Gastrocnemius medialis (tissue), 4 donors: Measurements from ENCODE around the gene PKN1. TPM values are rescaled to one million over a fixed set of nuclear protein-coding genes. Genes with fewer than 3 reads are reported as not detected.
A peak's percentile ranks its signal among the peaks of the same experiment; 100 is the strongest.

Experiments used
- ATAC-seq, 2 donors: fragments of 150-250 bp; one replicate each; pipeline ENCODE4 v1.9.1; 2016
- DNase-seq, 2 donors: peaks; one replicate each; pipeline ENCODE4 v3.0.0-alpha.2; 2019
- H3K27ac ChIP-seq, 4 donors: fragments of 200-600 bp; sonication (generic); 1 replicate in 1 of 4; 2 replicates in 3 of 4; pipeline ENCODE4 v1.5.1; 2016 to 2018; ENCODE audit warnings: mild to moderate bottlenecking in 2 of 4, moderate library complexity in 1 of 4
- H3K27me3 ChIP-seq, 3 donors: fragments of 200-600 bp; sonication (generic) in 2 of 3; 1 replicate in 1 of 3; 2 replicates in 2 of 3; pipeline versions ENCODE4 v1.5.1 to v1.6.0; 2016 to 2019; ENCODE audit warnings: mild to moderate bottlenecking in 1 of 3, moderate library complexity in 1 of 3
- H3K36me3 ChIP-seq, 2 donors: fragments of 200-600 bp; sonication (generic) in 1 of 2; one replicate each; pipeline ENCODE4 v1.5.1; 2017 to 2018
- H3K4me1 ChIP-seq, 2 donors: fragments of 200-600 bp; sonication (generic) in 1 of 2; one replicate each; pipeline ENCODE4 v1.5.1; 2016 to 2017; ENCODE audit warnings: mild to moderate bottlenecking in 2 of 2
- H3K4me3 ChIP-seq, 4 donors: fragments of 200-600 bp; sonication (generic) in 3 of 4; 1 replicate in 1 of 4; 2 replicates in 3 of 4; pipeline ENCODE4 v1.5.1; 2016 to 2019; ENCODE audit warnings: mild to moderate bottlenecking in 2 of 4
- H3K9me3 ChIP-seq, 3 donors: fragments of 200-600 bp; sonication (generic) in 2 of 3; 1 replicate in 1 of 3; 2 replicates in 2 of 3; pipeline ENCODE4 v1.5.1; 2016 to 2019
- POLR2A ChIP-seq, 2 donors: fragments of 450-650 bp; IDR thresholded peaks; one replicate each; pipeline ENCODE4 v1.6.1; 2017; ENCODE audit warnings: antibody characterized with exemption in 2 of 2, mild to moderate bottlenecking in 2 of 2, moderate library complexity in 2 of 2
- in situ Hi-C, 4 donors: fragments of 200-750 bp; cut with MboI; loops; one replicate each; pipeline versions ENCODE4 v1.15.0 to v1.8.0; 2017; ENCODE audit warnings: low sequenced_read_pairs in 4 of 4
- intact Hi-C: fragments of 100-400 bp; cut with DNase I; formaldehyde crosslinking; loops from one replicate; pipeline ENCODE4 v1.15.1; 2023; ENCODE audit warnings: low total_unique reads
- total RNA-seq, 4 donors: library from RNA; depleted of rRNA; stranded (reverse); fragments of >200 nt; gene quantifications; one replicate each; pipeline versions ENCODE4 v1.1.0 to v1.2.3, GENCODE V29; 2016
- TF ChIP-seq, protein P1 (sequence below), 5 experiments: fragments of 450-650 bp in 3 of 5; fragments of 200-600 bp in 2 of 5; sonication (generic) in 2 of 5; IDR thresholded peaks in 4 of 5; conservative IDR thresholded peaks in 1 of 5; 1 replicate in 4 of 5; 2 replicates in 1 of 5; pipeline ENCODE4 v1.5.1; 2016 to 2019; ENCODE audit warnings: antibody characterized with exemption in 5 of 5, mild to moderate bottlenecking in 3 of 5, moderate library complexity in 3 of 5

The PKN1 gene
- total RNA-seq, 4 donors from 2014 or later, result 52.1 to 130 (median 81.3) TPM

DNA sequence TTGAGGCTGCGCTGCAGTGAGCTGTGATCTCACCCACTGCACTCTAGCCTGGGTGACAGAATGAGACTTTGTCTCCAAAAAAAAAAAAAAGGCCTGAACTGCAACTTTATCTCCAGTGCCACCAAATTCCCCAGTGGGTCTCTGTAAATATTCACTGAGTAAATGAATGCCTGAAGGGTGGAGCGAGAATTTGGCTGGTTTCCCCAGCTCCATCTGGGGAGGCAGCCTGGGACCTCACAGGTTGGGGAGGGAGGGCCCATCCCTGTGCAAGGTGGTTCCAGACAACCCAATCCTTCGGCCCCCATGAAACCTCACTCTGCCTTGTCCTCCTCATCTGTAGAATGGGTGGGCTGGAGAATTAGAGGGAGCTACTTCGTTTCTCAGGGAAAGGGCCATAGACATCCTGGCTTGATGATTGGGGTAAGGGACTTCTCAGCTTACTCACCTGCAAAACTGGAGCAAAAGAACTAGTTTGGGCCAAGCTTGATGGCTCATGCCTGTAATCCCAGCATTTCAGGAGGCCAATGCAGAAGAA lies 4.2 kb upstream of the PKN1 start:
- H3K9me3 ChIP-seq, result no peaks in the 10 kb centered on the region
- ATAC-seq (no peak), DNase-seq (no peak)
- peaks cover 3 to 4% of the 10 kb centered on the region in 2 donors for H3K4me1 ChIP-seq
- intact Hi-C loops, result no loop called here
- peaks cover 0 to 6% (median 0%) of the 10 kb centered on the region in 3 donors for H3K27me3 ChIP-seq
- no peak overlapping the region for H3K4me3 ChIP-seq
- H3K27ac ChIP-seq, result no peak overlapping the region
- TF ChIP-seq, protein P1, sequence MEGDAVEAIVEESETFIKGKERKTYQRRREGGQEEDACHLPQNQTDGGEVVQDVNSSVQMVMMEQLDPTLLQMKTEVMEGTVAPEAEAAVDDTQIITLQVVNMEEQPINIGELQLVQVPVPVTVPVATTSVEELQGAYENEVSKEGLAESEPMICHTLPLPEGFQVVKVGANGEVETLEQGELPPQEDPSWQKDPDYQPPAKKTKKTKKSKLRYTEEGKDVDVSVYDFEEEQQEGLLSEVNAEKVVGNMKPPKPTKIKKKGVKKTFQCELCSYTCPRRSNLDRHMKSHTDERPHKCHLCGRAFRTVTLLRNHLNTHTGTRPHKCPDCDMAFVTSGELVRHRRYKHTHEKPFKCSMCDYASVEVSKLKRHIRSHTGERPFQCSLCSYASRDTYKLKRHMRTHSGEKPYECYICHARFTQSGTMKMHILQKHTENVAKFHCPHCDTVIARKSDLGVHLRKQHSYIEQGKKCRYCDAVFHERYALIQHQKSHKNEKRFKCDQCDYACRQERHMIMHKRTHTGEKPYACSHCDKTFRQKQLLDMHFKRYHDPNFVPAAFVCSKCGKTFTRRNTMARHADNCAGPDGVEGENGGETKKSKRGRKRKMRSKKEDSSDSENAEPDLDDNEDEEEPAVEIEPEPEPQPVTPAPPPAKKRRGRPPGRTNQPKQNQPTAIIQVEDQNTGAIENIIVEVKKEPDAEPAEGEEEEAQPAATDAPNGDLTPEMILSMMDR (IDR thresholded peaks at IDR 0.05 in 4 of 5, conservative IDR thresholded peaks at IDR 0.05 in 1 of 5), result no peak
- no peak for TF ChIP-seq POLR2A (IDR thresholded peaks at IDR 0.05)
- in situ Hi-C loops, result no loop called here
- no peaks in the 10 kb centered on the region for H3K36me3 ChIP-seq

DNA sequence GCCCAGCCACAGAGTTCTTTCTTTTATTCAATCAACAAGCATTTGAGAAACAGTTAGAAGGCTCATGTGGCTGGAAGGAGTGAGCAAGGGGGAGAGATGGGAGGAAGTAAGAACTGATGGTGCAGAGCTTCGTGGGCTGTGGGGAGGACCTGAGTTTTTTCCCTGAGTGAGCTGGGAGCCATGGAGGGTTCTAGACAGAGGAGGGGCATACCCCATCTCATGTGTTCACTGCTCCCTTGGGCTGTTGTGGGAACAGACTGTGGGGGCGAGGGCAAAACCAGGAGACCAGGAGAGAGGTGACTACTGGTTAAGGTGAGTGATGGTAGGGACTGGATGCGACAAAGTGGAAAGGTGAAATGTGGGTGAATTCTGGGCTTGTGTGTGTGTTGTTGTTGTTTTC lies 2.4 kb upstream of the PKN1 start:
- peaks cover 14 to 17% of the 10 kb centered on the region in 2 donors for H3K4me1 ChIP-seq
- in situ Hi-C loops (no loop called here), intact Hi-C loops (loop anchor here (5.0 kb wide), 1 partner anchor 132 kb away; no protein-coding TSS in a partner anchor)
- TF ChIP-seq, protein P1 (IDR thresholded peaks at IDR 0.05 in 4 of 5, conservative IDR thresholded peaks at IDR 0.05 in 1 of 5), result no peak
- TF ChIP-seq POLR2A (IDR thresholded peaks at IDR 0.05), result no peak
- DNase-seq (no peak), ATAC-seq (no peak)
- H3K9me3 ChIP-seq, result no peaks in the 10 kb centered on the region
- no peaks in the 10 kb centered on the region for H3K36me3 ChIP-seq
- H3K27me3 ChIP-seq, result peaks cover 0 to 6% (median 0%) of the 10 kb centered on the region in 3 donors
- H3K27ac ChIP-seq, result no peak overlapping the region
- no peak overlapping the region for H3K4me3 ChIP-seq

DNA sequence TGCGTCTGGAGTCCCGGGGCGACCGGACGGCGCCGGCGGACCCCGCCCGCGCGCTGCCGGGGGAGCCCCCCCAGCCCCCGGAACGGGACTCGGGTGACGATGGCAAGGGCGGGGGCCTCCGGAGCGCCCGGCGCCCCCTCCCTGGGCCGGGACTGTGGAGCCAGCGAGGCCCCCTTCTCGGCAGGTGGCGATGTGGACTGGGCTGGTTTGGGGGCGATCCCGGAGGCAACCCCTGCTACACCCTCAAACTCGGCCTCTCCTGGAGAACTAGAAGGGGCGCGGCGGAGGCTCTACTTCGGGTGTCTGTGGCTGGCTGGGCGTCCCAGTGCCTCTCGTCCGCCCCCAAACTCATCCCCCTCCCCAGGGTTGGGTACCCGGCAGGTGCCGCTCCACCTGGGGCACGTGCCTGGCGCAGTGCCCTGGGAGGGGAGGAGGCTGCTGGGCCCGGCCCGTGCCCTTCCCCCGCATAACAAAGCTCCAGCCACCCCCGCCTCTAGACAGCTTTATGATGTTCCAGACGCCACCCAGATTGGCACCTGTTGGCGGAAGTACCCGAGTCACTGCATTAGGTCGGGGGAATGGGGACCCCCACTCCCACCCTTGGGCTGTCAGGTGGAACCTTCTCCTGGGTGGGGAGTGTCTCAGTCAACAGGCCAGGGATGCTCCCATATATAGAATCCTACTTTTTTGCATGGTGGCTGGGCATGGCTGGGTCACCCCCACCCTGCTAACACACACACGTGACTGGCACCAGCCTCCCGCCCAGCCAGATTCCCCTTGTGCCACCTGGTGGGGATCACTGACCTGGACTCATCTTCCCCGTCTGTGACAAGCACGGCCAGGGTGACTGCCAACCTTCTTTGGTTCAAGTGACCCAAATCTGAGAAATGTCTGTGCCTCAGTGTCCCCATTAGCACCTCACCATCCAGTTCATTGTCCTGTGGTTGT lies 722 bp downstream of the PKN1 start:
- Histone ChIP-seq H3K9me3 (no peaks in the 10 kb centered on the region), H3K27me3 (peaks cover 0 to 6% (median 0%) of the 10 kb centered on the region in 3 donors), H3K4me3 (peak overlapping the region; percentile 64 to 87 (median 80)), H3K4me1 (peaks cover 17 to 20% of the 10 kb centered on the region in 2 donors), H3K27ac (peak overlapping the region; percentile 72 to 81 (median 76)), H3K36me3 (no peaks in the 10 kb centered on the region)
- ATAC-seq, result peak; percentile 19 to 44
- in situ Hi-C loops (no loop called here), intact Hi-C loops (loop anchor here (5.0 kb wide), 1 partner anchor 128 kb away; no protein-coding TSS in a partner anchor)
- peak in 1 of 2 donors; percentile 15 for DNase-seq
- no peak for TF ChIP-seq POLR2A (IDR thresholded peaks at IDR 0.05)
- TF ChIP-seq, protein P1 (IDR thresholded peaks at IDR 0.05 in 4 of 5, conservative IDR thresholded peaks at IDR 0.05 in 1 of 5), result no peak

DNA sequence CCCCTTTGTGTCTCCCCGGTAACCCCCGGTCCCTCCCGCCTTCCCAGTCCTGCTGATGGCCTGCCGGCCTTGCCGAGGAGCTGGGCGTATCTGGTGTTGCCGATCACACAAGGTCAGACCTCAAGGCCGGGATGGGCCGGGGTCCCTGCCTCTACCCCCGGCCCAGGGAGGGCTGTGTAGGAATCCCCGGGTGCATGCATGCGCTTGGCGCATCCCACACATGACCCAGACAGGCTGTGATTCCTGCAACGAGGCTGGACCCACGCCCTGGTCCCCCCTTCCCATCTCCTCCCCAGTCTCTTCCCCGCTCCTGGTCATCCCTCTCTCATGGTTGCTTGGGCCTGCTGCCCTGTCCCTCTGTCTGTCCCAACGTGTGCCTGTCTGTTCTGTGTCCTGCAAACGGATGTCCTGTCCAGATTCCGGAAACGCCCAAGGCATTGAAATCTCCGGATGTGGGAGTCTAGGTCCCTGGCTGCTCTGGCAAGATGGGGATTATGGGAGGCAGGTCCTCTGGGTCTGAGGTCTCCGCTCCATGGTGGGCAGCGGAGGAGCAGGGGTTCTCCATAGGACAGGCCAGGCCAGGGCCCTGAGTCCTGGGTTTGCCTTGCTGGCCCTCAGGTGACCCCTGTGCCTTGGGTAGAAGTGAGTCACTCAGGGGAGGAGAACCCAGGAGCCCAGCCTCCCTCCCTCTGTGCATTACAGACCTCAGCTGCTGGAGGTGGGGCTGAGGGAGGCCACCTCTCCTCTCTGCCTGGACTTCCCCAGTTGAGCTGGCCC lies 1.6 kb downstream of the PKN1 start:
- H3K4me1 ChIP-seq, result peaks cover 17 to 23% of the 10 kb centered on the region in 2 donors
- no peaks in the 10 kb centered on the region for H3K36me3 ChIP-seq
- in situ Hi-C loops, result no loop called here
- peaks cover 0 to 6% (median 0%) of the 10 kb centered on the region in 3 donors for H3K27me3 ChIP-seq
- peak overlapping the region; percentile 64 to 87 (median 80) for H3K4me3 ChIP-seq
- DNase-seq (peak; percentile 10 to 51), ATAC-seq (peak; percentile 38 to 48)
- intact Hi-C loops, result loop anchor here (5.0 kb wide), 1 partner anchor 128 kb away; no protein-coding TSS in a partner anchor
- TF ChIP-seq POLR2A (IDR thresholded peaks at IDR 0.05), result no peak
- TF ChIP-seq, protein P1 (IDR thresholded peaks at IDR 0.05 in 4 of 5, conservative IDR thresholded peaks at IDR 0.05 in 1 of 5), result no peak
- no peaks in the 10 kb centered on the region for H3K9me3 ChIP-seq
- H3K27ac ChIP-seq, result peak overlapping the region; percentile 72 to 81 (median 76)
